ENCODE results near the gene RTKN. TPM values are rescaled to one million over a fixed set of nuclear protein-coding genes. Genes with fewer than 3 reads are reported as not detected.

Gene RTKN
- total RNA-seq, 2 experiments from 2014 or later, result 0.20 to 0.27 TPM

DNA sequence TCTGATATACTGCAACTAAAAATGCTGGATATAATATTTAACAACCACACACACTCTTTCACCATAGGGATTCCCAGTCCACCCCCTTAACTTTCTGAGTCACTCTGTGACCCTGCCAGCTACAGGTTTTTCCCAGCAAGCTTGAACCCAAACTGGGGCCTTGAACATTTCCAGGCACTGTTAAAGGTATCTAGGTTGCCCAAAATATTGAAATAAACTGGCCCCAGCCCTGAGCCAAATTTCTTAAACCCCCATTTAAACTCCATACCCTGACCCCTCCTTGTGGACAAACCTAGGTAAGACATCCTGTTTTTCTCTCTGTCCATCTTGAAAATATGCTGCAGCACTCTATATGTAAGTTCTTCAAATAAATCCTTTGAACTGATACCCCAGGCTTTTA, 42.0 kb downstream of the RTKN start:
- TF ChIP-seq, protein P1, sequence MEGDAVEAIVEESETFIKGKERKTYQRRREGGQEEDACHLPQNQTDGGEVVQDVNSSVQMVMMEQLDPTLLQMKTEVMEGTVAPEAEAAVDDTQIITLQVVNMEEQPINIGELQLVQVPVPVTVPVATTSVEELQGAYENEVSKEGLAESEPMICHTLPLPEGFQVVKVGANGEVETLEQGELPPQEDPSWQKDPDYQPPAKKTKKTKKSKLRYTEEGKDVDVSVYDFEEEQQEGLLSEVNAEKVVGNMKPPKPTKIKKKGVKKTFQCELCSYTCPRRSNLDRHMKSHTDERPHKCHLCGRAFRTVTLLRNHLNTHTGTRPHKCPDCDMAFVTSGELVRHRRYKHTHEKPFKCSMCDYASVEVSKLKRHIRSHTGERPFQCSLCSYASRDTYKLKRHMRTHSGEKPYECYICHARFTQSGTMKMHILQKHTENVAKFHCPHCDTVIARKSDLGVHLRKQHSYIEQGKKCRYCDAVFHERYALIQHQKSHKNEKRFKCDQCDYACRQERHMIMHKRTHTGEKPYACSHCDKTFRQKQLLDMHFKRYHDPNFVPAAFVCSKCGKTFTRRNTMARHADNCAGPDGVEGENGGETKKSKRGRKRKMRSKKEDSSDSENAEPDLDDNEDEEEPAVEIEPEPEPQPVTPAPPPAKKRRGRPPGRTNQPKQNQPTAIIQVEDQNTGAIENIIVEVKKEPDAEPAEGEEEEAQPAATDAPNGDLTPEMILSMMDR (IDR thresholded peaks at IDR 0.05), result peak; percentile 59
- Mint-ChIP-seq H3K27me3 (no peaks in the 10 kb centered on the region), H3K4me3 (no peak overlapping the region), H3K27ac (no peak overlapping the region), H3K9me3 (no peaks in the 10 kb centered on the region), H3K36me3 (ENCODE audit: low read depth) (no peaks in the 10 kb centered on the region), H3K4me1 (ENCODE audit: low read depth) (no peaks in the 10 kb centered on the region)
- no peaks in the 10 kb centered on the region for H3K27me3 ChIP-seq (ENCODE audit: control insufficient read depth in 1 of 2, insufficient read depth in 2 of 2, low read length in 2 of 2)
- ATAC-seq (ENCODE audit: poor library complexity) (peak; percentile 71), DNase-seq (peak in 4 of 14 experiments; percentile 10 to 66 (median 58))
- intact Hi-C loops (cut with DNase I, micrococcal nuclease), result loop anchor here (2.0 to 10.0 kb wide), 4 partner anchors 135 to 575 kb away; partner anchors contain the start of genes STAMBP (in 2 of the 2) and SEMA4F (in 1 of the 2)
- ChIA-PET POLR2A (no interaction called here), CTCF (no interaction called here)
- no peak overlapping the region for H3K4me3 ChIP-seq (ENCODE audit: low read length)
- no peaks in the 10 kb centered on the region for H3K4me1 ChIP-seq (ENCODE audit: insufficient read depth, low read length)
- H3K36me3 ChIP-seq (ENCODE audit: insufficient read depth, low read length), result no peaks in the 10 kb centered on the region
- no peak overlapping the region for H3K27ac ChIP-seq (ENCODE audit: low read depth in 1 of 2, low read length in 2 of 2)
- no peaks in the 10 kb centered on the region for H3K9me3 ChIP-seq (ENCODE audit: control insufficient read depth in 1 of 2, insufficient read depth in 1 of 2, low read length in 2 of 2)

DNA sequence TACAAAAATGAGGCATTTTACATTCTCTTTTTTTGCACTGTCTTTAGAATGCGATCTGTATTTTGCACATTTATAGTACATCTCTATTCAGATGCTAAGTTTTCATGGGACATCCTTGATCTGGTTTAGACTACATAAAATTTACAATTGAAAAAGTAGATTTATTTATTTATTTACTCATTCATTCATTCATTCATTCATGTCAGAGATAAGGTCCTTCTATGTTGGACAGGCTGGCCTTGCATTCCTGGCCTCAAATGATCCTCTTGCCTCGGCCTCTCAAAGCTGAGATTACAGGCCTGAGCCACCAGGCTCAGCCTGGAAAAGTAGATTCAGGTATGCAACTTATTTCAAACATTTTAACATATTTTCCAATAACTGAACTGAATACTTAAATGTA, 45.6 kb downstream of the RTKN start:
- POLR2A ChIA-PET, result no interaction called here
- intact Hi-C loops (cut with DNase I, micrococcal nuclease), result loop anchor here (10.0 kb wide), 3 partner anchors 139 to 571 kb away; partner anchors contain the start of genes STAMBP (in 2 of the 2) and SEMA4F (in 1 of the 2)
- H3K27me3 Mint-ChIP-seq, result no peaks in the 10 kb centered on the region

DNA sequence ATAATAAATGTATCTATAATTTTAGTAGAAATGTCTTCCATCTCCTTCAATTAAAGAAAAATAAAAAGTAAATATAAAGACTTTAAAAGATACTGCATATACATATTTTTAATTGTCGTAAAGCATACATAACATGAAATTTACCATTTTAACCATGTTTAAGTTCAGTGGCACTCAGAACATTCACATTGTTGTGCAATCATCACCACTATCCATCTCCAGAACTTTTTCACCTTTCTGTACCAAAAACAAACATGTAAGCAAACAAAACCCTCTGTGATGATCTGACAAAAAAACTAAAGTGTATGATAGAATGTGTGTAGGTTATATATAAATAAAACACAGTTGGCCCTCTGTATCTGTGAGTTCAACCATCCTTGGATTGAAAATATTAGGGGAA, 48.2 kb downstream of the RTKN start:
- intact Hi-C loops (cut with DNase I, micrococcal nuclease), result loop anchor here (2.0 to 10.0 kb wide), 9 partner anchors 79 to 656 kb away; partner anchors contain the start of genes STAMBP (in 2 of the 2), MOB1A (in 1 of the 2), MRPL53 (in 1 of the 2) and MTHFD2 (in 1 of the 2)
- Mint-ChIP-seq H3K4me1 (ENCODE audit: low read depth) (peaks cover 9% of the 10 kb centered on the region), H3K27me3 (no peaks in the 10 kb centered on the region), H3K4me3 (no peak overlapping the region), H3K9me3 (no peaks in the 10 kb centered on the region), H3K36me3 (ENCODE audit: low read depth) (peaks cover 4% of the 10 kb centered on the region), H3K27ac (no peak overlapping the region)
- DNase-seq (no peak), ATAC-seq (ENCODE audit: poor library complexity) (no peak)
- H3K27me3 ChIP-seq (ENCODE audit: control insufficient read depth in 1 of 2, insufficient read depth in 2 of 2, low read length in 2 of 2), result peaks cover 0 to 5% of the 10 kb centered on the region in 2 experiments
- no peaks in the 10 kb centered on the region for H3K36me3 ChIP-seq (ENCODE audit: insufficient read depth, low read length)
- ChIA-PET POLR2A (no interaction called here), CTCF (no interaction called here)
- no peak overlapping the region for H3K4me3 ChIP-seq (ENCODE audit: low read length)
- no peak overlapping the region for H3K27ac ChIP-seq (ENCODE audit: low read depth in 1 of 2, low read length in 2 of 2)
- H3K4me1 ChIP-seq (ENCODE audit: insufficient read depth, low read length), result peaks cover 26% of the 10 kb centered on the region
- TF ChIP-seq, protein P1 (IDR thresholded peaks at IDR 0.05), result no peak
- H3K9me3 ChIP-seq (ENCODE audit: control insufficient read depth in 1 of 2, insufficient read depth in 1 of 2, low read length in 2 of 2), result no peaks in the 10 kb centered on the region

More for the DNA sequence above, 45.6 kb downstream of the RTKN start:
- no peak overlapping the region for H3K4me3 Mint-ChIP-seq
- Histone ChIP-seq H3K27me3 (ENCODE audit: control insufficient read depth in 1 of 2, insufficient read depth in 2 of 2, low read length in 2 of 2) (peaks cover 0 to 5% of the 10 kb centered on the region in 2 experiments), H3K4me1 (ENCODE audit: insufficient read depth, low read length) (peaks cover 8% of the 10 kb centered on the region), H3K27ac (ENCODE audit: low read depth in 1 of 2, low read length in 2 of 2) (no peak overlapping the region), H3K36me3 (ENCODE audit: insufficient read depth, low read length) (no peaks in the 10 kb centered on the region), H3K9me3 (ENCODE audit: control insufficient read depth in 1 of 2, insufficient read depth in 1 of 2, low read length in 2 of 2) (no peaks in the 10 kb centered on the region), H3K4me3 (ENCODE audit: low read length) (no peak overlapping the region)
- H3K9me3 Mint-ChIP-seq, result no peaks in the 10 kb centered on the region
- TF ChIP-seq, protein P1 (IDR thresholded peaks at IDR 0.05), result no peak
- DNase-seq, result no peak
- H3K36me3 Mint-ChIP-seq (ENCODE audit: low read depth), result peaks cover 4% of the 10 kb centered on the region
- CTCF ChIA-PET, result no interaction called here
- peaks cover 9% of the 10 kb centered on the region for H3K4me1 Mint-ChIP-seq (ENCODE audit: low read depth)
- H3K27ac Mint-ChIP-seq, result no peak overlapping the region
- no peak for ATAC-seq (ENCODE audit: poor library complexity)

Measured in CD4-positive, alpha-beta T cell (primary cell).